ENCODE data around the gene RAB13. TPM values are rescaled to one million over a fixed set of nuclear protein-coding genes. Genes with fewer than 3 reads are reported as not detected.
"Not testable (repeated sequence)": the region's sequence is repeated elsewhere in the genome, so short reads cannot be mapped to it uniquely, and the experiment has no call there.

RAB13 gene
- total RNA-seq, 1 donor from 2014 or later, result 153 TPM

DNA sequence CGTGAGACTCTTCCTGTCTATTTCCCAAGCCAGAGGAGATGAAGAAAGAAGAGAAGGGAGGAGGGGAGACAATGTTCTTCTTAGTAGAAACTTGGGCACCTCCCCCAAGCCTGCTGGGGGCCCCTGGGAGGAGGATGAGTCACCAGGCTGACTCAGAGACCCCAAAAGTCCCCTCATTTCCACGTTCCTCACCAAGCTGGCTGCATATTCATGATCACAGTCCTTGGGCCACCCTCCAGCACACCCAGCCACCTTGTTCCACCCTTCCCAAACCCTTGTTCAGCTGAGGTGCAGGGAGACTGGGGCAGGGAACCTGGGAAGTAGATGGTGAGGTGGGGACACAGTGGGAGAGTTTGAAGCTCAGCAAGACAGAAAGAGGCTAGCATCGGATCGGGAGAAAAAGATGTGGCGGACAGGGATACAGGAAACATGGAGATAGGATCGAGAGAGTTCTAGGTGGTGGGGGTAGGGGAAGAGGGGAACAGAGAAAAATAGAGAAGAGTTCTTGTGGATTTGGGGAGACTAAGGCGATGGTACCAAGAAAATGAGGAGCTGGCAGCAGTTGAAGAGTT lies 712 bp downstream of the RAB13 start:
- peak overlapping the region; percentile 99 for H3K4me3 Mint-ChIP-seq (ENCODE audit: unreplicated experiment)
- H3K27ac Mint-ChIP-seq (ENCODE audit: unreplicated experiment), result peak overlapping the region; percentile 98
- peaks cover 9% of the 10 kb centered on the region for H3K36me3 Mint-ChIP-seq (ENCODE audit: unreplicated experiment)
- no peaks in the 10 kb centered on the region for H3K9me3 Mint-ChIP-seq (ENCODE audit: unreplicated experiment)
- DNase-seq (ENCODE audit: extremely low spot score, unreplicated experiment), result no peak
- peaks cover 35% of the 10 kb centered on the region for H3K4me1 Mint-ChIP-seq (ENCODE audit: unreplicated experiment)
- H3K27me3 Mint-ChIP-seq (ENCODE audit: unreplicated experiment), result no peaks in the 10 kb centered on the region
- TF ChIP-seq, protein P1, sequence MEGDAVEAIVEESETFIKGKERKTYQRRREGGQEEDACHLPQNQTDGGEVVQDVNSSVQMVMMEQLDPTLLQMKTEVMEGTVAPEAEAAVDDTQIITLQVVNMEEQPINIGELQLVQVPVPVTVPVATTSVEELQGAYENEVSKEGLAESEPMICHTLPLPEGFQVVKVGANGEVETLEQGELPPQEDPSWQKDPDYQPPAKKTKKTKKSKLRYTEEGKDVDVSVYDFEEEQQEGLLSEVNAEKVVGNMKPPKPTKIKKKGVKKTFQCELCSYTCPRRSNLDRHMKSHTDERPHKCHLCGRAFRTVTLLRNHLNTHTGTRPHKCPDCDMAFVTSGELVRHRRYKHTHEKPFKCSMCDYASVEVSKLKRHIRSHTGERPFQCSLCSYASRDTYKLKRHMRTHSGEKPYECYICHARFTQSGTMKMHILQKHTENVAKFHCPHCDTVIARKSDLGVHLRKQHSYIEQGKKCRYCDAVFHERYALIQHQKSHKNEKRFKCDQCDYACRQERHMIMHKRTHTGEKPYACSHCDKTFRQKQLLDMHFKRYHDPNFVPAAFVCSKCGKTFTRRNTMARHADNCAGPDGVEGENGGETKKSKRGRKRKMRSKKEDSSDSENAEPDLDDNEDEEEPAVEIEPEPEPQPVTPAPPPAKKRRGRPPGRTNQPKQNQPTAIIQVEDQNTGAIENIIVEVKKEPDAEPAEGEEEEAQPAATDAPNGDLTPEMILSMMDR (IDR thresholded peaks at IDR 0.05), result no peak

DNA sequence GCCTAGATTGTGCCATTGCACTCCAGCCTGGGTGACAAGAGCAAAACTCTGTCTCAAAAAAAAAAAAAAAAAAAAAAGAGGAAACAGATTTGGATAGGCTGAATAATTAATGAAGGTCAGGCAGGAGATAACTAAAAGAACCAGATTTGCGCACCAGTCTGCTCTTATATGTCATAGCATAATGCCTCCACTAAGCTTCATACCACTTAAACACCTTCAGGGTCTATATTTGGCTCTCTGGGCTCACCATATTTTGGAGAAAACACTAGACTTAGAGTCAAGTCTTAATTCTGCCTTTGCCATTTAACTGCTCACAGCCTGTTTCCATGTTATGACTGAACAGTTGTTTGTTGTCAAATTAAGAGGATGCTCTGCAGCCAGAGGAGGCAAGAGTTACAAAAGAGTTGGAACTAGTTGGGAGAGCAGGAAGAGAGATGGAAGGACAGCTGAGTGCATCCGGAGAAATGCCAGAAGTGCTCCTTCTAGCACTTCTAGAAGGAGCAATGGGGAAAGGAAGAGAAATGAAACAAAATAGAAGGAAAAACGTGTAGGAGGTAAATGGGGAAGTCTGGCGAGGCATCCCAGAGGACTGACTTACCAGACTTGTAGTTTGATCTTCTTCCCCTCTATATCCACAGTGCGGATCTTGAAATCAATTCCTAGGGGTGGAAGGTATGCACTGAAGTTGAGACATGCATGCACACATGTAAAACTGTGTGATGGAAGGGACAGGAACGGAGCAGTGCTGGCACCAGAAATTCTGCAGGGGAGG lies 1.8 kb downstream of the RAB13 start:
- peak overlapping the region; percentile 99 for H3K4me3 Mint-ChIP-seq (ENCODE audit: unreplicated experiment)
- H3K27ac Mint-ChIP-seq (ENCODE audit: unreplicated experiment), result peak overlapping the region; percentile 48
- no peaks in the 10 kb centered on the region for H3K9me3 Mint-ChIP-seq (ENCODE audit: unreplicated experiment)
- H3K36me3 Mint-ChIP-seq (ENCODE audit: unreplicated experiment), result peaks cover 9% of the 10 kb centered on the region
- H3K27me3 Mint-ChIP-seq (ENCODE audit: unreplicated experiment), result no peaks in the 10 kb centered on the region
- peaks cover 34% of the 10 kb centered on the region for H3K4me1 Mint-ChIP-seq (ENCODE audit: unreplicated experiment)
- DNase-seq (ENCODE audit: extremely low spot score, unreplicated experiment), result no peak
- TF ChIP-seq, protein P1 (IDR thresholded peaks at IDR 0.05), result no peak

DNA sequence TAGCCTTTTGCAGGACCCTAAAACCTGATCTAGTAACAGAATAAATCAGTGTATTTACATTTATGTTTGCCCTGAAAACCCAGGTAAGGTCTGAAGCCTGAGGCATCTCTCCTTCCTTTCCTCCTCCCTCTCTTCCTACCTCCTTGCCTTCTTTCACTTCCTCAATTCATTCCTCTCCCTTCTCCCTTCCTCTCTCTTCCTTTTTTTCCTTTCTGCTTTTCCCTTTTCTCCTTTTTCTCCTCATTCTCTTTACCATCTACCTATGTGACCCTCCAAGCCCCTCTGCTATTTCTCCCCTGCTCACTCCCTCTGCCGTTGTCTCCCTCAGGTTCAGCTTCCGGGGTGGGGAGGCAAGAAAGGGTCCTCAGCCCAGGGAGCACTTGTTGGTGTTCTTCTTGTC lies 4.4 kb downstream of the RAB13 start:
- not testable (repeated sequence) for H3K4me3 Mint-ChIP-seq (ENCODE audit: unreplicated experiment); H3K36me3 Mint-ChIP-seq (ENCODE audit: unreplicated experiment); H3K27ac Mint-ChIP-seq (ENCODE audit: unreplicated experiment)

DNA sequence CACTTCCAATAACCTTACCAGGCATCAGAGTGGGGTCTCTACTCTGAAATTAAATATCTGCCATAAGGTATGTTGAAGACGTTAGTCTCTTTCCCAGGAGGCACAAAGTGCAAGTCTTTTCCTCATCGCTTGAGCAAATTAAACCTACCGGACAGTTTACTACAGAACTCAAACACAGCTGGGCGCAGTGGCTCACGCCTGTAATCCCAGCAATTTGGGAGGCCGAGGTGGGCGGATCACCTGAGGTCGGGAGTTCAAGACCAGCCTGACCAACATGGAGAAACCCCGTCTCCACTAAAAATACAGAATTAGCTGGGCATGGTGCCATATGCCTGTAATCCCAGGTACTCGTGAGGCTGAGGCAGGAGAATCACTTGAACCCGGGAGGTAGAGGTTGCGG lies 7.0 kb downstream of the RAB13 start:
- H3K9me3 Mint-ChIP-seq (ENCODE audit: unreplicated experiment); H3K27me3 Mint-ChIP-seq (ENCODE audit: unreplicated experiment); H3K4me3 Mint-ChIP-seq (ENCODE audit: unreplicated experiment); DNase-seq (ENCODE audit: extremely low spot score, unreplicated experiment); H3K27ac Mint-ChIP-seq (ENCODE audit: unreplicated experiment): not testable (repeated sequence)
- Mint-ChIP-seq H3K4me1 (ENCODE audit: unreplicated experiment) (peaks cover 35% of the 10 kb centered on the region), H3K36me3 (ENCODE audit: unreplicated experiment) (peaks cover 22% of the 10 kb centered on the region)

More for the DNA sequence above, 4.4 kb downstream of the RAB13 start:
- H3K27me3 Mint-ChIP-seq (ENCODE audit: unreplicated experiment); H3K9me3 Mint-ChIP-seq (ENCODE audit: unreplicated experiment); DNase-seq (ENCODE audit: extremely low spot score, unreplicated experiment): not testable (repeated sequence)
- H3K4me1 Mint-ChIP-seq (ENCODE audit: unreplicated experiment), result peaks cover 42% of the 10 kb centered on the region

DNA sequence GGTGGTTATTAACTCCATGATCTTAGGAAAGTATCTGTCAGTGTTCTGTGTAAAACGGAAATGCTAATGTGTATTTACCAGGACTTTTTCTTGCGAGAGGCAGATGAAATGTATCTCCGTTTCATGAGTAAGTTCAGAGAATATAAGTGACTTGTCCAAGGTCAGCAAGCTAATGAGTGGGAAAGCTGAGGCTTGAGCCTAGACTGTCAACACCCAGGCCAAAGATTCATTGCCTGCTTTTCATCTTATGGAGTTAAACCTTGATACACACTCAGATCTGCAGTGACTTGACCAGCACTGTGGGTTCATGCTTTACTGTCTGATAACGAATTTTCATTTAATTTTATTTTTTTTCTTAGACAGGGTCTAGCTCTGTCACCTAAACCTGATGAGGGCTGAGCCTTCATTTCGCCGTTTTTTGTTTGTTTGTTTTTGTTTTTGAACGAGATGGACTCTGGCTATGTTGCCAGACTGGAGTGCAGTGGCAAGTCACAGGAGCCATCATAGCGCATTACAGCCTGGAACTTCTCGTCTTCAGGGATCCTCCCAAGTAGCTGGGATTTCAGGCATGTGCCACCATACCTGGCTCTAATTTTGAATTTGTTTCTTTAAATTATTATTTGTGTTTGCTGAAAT lies 7.7 kb downstream of the RAB13 start:
- TF ChIP-seq, protein P1 (IDR thresholded peaks at IDR 0.05), result no peak
- H3K27me3 Mint-ChIP-seq (ENCODE audit: unreplicated experiment), result no peaks in the 10 kb centered on the region
- peaks cover 24% of the 10 kb centered on the region for H3K36me3 Mint-ChIP-seq (ENCODE audit: unreplicated experiment)
- peaks cover 34% of the 10 kb centered on the region for H3K4me1 Mint-ChIP-seq (ENCODE audit: unreplicated experiment)
- peak overlapping the region; percentile 96 for H3K27ac Mint-ChIP-seq (ENCODE audit: unreplicated experiment)
- H3K9me3 Mint-ChIP-seq (ENCODE audit: unreplicated experiment), result no peaks in the 10 kb centered on the region
- DNase-seq (ENCODE audit: extremely low spot score, unreplicated experiment), result no peak
- H3K4me3 Mint-ChIP-seq (ENCODE audit: unreplicated experiment), result peak overlapping the region; percentile 98

All from osteocyte (in vitro differentiated cells).